AG08396 (cell line): ENCODE results near the gene ECHS1.

ENCODE experiments used
- DNase-seq: peaks from one replicate; pipeline ENCODE4 v3.0.0; 2012; ENCODE audit warnings: low spot score, mixed read lengths

The ECHS1 gene

GRCh38 chr10:133358162-133358924, 14.8 kb downstream of the ECHS1 start:
- DNase-seq, result no peak

GRCh38 chr10:133357285-133358161, 15.6 kb downstream of the ECHS1 start, which contains the start of gene FUOM:
FUOM (minus strand) TSS chr10:133358019; CDS start chr10:133358007, 12 bp downstream.
- DNase-seq, result peak; percentile 96

GRCh38 chr10:133356549-133357284, 16.4 kb downstream of the ECHS1 start:
- no peak for DNase-seq

- no peak for DNase-seq
Measured at GRCh38 chr10:133355991-133356390, 17.2 kb downstream of the ECHS1 start.

- DNase-seq, result no peak
Measured at GRCh38 chr10:133355266-133355665, 17.9 kb downstream of the ECHS1 start.

- DNase-seq, result no peak
Measured at GRCh38 chr10:133354672-133355240, 18.4 kb downstream of the ECHS1 start.

GRCh38 chr10:133353988-133354605, 19.1 kb downstream of the ECHS1 start:
- no peak for DNase-seq

- no peak for DNase-seq
Measured at GRCh38 chr10:133353202-133353959, 19.8 kb downstream of the ECHS1 start.

GRCh38 chr10:133351408-133352318, 21.5 kb downstream of the ECHS1 start:
- DNase-seq, result no peak

- no peak for DNase-seq
Measured at GRCh38 chr10:133350950-133351329, 22.2 kb downstream of the ECHS1 start.

- no peak for DNase-seq
Measured at GRCh38 chr10:133350283-133350949, 22.7 kb downstream of the ECHS1 start.

- DNase-seq, result no peak
Measured at GRCh38 chr10:133349577-133350011, 23.6 kb downstream of the ECHS1 start.

- DNase-seq, result no peak
Measured at GRCh38 chr10:133349160-133349568, 24.0 kb downstream of the ECHS1 start.

- no peak for DNase-seq
Measured at GRCh38 chr10:133347710-133348517, 25.2 kb downstream of the ECHS1 start.

- DNase-seq, result no peak
Measured at GRCh38 chr10:133346413-133346812, 26.7 kb downstream of the ECHS1 start.

- no peak for DNase-seq
Measured at GRCh38 chr10:133344236-133344635, 28.9 kb downstream of the ECHS1 start.

- no peak for DNase-seq
Measured at GRCh38 chr10:133343558-133343957, 29.6 kb downstream of the ECHS1 start.

- DNase-seq, result no peak
Measured at GRCh38 chr10:133342942-133343341, 30.2 kb downstream of the ECHS1 start.
